Measurements from ENCODE around the gene UNC5C.

- TF ChIP-seq CTCF (IDR thresholded peaks at IDR 0.05), result no peak
- no peak for TF ChIP-seq EZH2phosphoT487 (IDR thresholded peaks at IDR 0.05)
These were observed 83.8 kb downstream of the UNC5C start for GRCh38 chr4:95465010-95465409.

All from neural progenitor cell (in vitro differentiated cells).